HepG2 (cell line): ENCODE measurements around the gene TMED9. TPM values are rescaled to one million over a fixed set of nuclear protein-coding genes. Genes with fewer than 3 reads are reported as not detected.
A peak's percentile ranks its signal among the peaks of the same experiment; 100 is the strongest.

Source experiments
- BCL6 ChIP-seq: IDR thresholded peaks from 2 replicates; pipeline ENCODE4 v1.6.1; 2016; ENCODE audit warnings: missing genetic modification reagents, missing compliant biosample characterization
- GATA4 ChIP-seq: sonication (generic); IDR thresholded peaks from 2 replicates; pipeline ENCODE4 v1.6.1; 2016; ENCODE audit warnings: antibody characterized with exemption, low read depth, borderline replicate concordance
- GPN1 ChIP-seq: sonication (generic); formaldehyde crosslinking; IDR thresholded peaks from 2 replicates; pipeline ENCODE4 v1.5.1; 2020; ENCODE audit warnings: missing genetic modification reagents, borderline replicate concordance
- HES4 ChIP-seq: sonication (generic); formaldehyde crosslinking; IDR thresholded peaks from 2 replicates; pipeline ENCODE4 v1.9.0; 2021; ENCODE audit warnings: mild to moderate bottlenecking, missing genetic modification reagents, borderline replicate concordance
- KLF11 ChIP-seq: IDR thresholded peaks from 2 replicates; pipeline ENCODE4 v1.6.1; 2016; ENCODE audit warnings: missing compliant biosample characterization
- RBM39 ChIP-seq: fragments of 200-400 bp; formaldehyde crosslinking; IDR thresholded peaks from one replicate; pipeline ENCODE4 v1.6.1; 2018; ENCODE audit warnings: antibody characterized with exemption, mild to moderate bottlenecking, low read depth, low read length; ENCODE audit not compliant: poor library complexity, severe bottlenecking
- SETDB1 ChIP-seq: sonication (generic); formaldehyde crosslinking; IDR thresholded peaks from 2 replicates; pipeline ENCODE4 v1.5.1; 2020; ENCODE audit warnings: missing genetic modification reagents, mild to moderate bottlenecking, borderline replicate concordance
- SMARCC2 ChIP-seq: fragments of 450-650 bp; IDR thresholded peaks from 2 replicates; pipeline ENCODE4 v1.6.1; 2017; ENCODE audit warnings: antibody characterized with exemption, mild to moderate bottlenecking
- SMC3 ChIP-seq: IDR thresholded peaks from 2 replicates; pipeline ENCODE4 v1.6.1; 2011; ENCODE audit warnings: low read length, improper control_type of control experiment
- ZBTB1 ChIP-seq: sonication (generic); formaldehyde crosslinking; IDR thresholded peaks from 2 replicates; pipeline ENCODE4 v1.4.0; 2020; ENCODE audit warnings: missing genetic modification reagents, borderline replicate concordance
- ZFP1 ChIP-seq: IDR thresholded peaks from 2 replicates; pipeline ENCODE4 v1.6.1; 2016
- ZNF160 ChIP-seq: sonication (generic); formaldehyde crosslinking; IDR thresholded peaks from 2 replicates; pipeline ENCODE4 v1.8.0; 2022; ENCODE audit warnings: mild to moderate bottlenecking, inconsistent platforms, missing genetic modification reagents
- ZNF652 ChIP-seq: IDR thresholded peaks from 2 replicates; pipeline ENCODE4 v1.6.1; 2016; ENCODE audit warnings: low read depth, borderline replicate concordance
- ZNF775 ChIP-seq: sonication (generic); formaldehyde crosslinking; IDR thresholded peaks from 2 replicates; pipeline ENCODE4 v1.4.0; 2020; ENCODE audit warnings: missing genetic modification reagents, mild to moderate bottlenecking, moderate library complexity, borderline replicate concordance
- polyA plus RNA-seq, 8 experiments: library from polyadenylated mRNA; depleted of rRNA in 3 of 8; stranded (reverse) in 7 of 8; unstranded in 1 of 8; fragments of >200 nt; fragmentation: Illumina TruSeq in 4 of 8; extraction: Trizol in 4 of 8; gene quantifications; 2 replicates each; pipeline versions ENCODE4 v1.2.1 to v1.2.3, GENCODE V29; 2011 to 2016; ENCODE audit warnings: low read depth in 4 of 8, missing spikeins in 1 of 8, mixed read lengths in 1 of 8; ENCODE audit not compliant: insufficient read depth in 1 of 8
- total RNA-seq, 5 experiments: library from RNA; depleted of rRNA; stranded (reverse); fragments of >200 nt; fragmentation: Illumina TruSeq; extraction: Trizol; gene quantifications; 2 replicates each; pipeline ENCODE4 v1.2.3, GENCODE V29; 2016; ENCODE audit warnings: low read depth in 1 of 5
- TF ChIP-seq, protein P1 (sequence below): sonication (generic); formaldehyde crosslinking; IDR thresholded peaks from 2 replicates; pipeline ENCODE4 v1.4.0; 2020; ENCODE audit warnings: mild to moderate bottlenecking, missing genetic modification reagents, borderline replicate concordance
- TF ChIP-seq, protein P2 (sequence below): sonication (generic); formaldehyde crosslinking; IDR thresholded peaks from 2 replicates; pipeline ENCODE4 v1.5.0; 2020; ENCODE audit warnings: missing genetic modification reagents, mild to moderate bottlenecking, borderline replicate concordance
- TF ChIP-seq, protein P3 (sequence below): sonication (generic); formaldehyde crosslinking; IDR thresholded peaks from 2 replicates; pipeline ENCODE4 v1.4.0; 2020; ENCODE audit warnings: missing genetic modification reagents
- TF ChIP-seq, protein P4 (sequence below): fragments of 450-650 bp; IDR thresholded peaks from 2 replicates; pipeline ENCODE4 v1.6.1; 2017; ENCODE audit warnings: mild to moderate bottlenecking

The TMED9 gene
- total and polyA plus RNA-seq, 2 of the 13 experiments (the other 11 are each of a cell fraction or from before 2014, with no cell fraction given), result 161 to 350 TPM

GRCh38 chr5:177599731-177600507 lies 7.9 kb downstream of the TMED9 start, which contains the start of gene B4GALT7 (continued):
- peak; percentile 55; the same call in 1 of the 2 replicates for TF ChIP-seq GATA4
- TF ChIP-seq SETDB1, result no peak
- 0 out of 2 replicates have a peak, but pooled peaks have one; percentile 35 for TF ChIP-seq ZNF775
- peak; percentile 79 for TF ChIP-seq RBM39
- no peak for TF ChIP-seq ZNF652 (CRISPR knock-in tag)
- TF ChIP-seq, protein P1, sequence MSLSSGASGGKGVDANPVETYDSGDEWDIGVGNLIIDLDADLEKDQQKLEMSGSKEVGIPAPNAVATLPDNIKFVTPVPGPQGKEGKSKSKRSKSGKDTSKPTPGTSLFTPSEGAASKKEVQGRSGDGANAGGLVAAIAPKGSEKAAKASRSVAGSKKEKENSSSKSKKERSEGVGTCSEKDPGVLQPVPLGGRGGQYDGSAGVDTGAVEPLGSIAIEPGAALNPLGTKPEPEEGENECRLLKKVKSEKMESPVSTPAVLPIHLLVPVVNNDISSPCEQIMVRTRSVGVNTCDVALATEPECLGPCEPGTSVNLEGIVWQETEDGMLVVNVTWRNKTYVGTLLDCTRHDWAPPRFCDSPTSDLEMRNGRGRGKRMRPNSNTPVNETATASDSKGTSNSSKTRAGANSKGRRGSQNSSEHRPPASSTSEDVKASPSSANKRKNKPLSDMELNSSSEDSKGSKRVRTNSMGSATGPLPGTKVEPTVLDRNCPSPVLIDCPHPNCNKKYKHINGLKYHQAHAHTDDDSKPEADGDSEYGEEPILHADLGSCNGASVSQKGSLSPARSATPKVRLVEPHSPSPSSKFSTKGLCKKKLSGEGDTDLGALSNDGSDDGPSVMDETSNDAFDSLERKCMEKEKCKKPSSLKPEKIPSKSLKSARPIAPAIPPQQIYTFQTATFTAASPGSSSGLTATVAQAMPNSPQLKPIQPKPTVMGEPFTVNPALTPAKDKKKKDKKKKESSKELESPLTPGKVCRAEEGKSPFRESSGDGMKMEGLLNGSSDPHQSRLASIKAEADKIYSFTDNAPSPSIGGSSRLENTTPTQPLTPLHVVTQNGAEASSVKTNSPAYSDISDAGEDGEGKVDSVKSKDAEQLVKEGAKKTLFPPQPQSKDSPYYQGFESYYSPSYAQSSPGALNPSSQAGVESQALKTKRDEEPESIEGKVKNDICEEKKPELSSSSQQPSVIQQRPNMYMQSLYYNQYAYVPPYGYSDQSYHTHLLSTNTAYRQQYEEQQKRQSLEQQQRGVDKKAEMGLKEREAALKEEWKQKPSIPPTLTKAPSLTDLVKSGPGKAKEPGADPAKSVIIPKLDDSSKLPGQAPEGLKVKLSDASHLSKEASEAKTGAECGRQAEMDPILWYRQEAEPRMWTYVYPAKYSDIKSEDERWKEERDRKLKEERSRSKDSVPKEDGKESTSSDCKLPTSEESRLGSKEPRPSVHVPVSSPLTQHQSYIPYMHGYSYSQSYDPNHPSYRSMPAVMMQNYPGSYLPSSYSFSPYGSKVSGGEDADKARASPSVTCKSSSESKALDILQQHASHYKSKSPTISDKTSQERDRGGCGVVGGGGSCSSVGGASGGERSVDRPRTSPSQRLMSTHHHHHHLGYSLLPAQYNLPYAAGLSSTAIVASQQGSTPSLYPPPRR (CRISPR knock-in tag), result no peak
- TF ChIP-seq KLF11 (CRISPR knock-in tag), result no peak
- TF ChIP-seq HES4 (CRISPR knock-in tag), result peak; percentile 81
- TF ChIP-seq ZBTB1 (CRISPR knock-in tag), result no peak
- TF ChIP-seq SMARCC2, result no peak
- no peak for TF ChIP-seq SMC3
- no peak for TF ChIP-seq BCL6
- TF ChIP-seq, protein P2, sequence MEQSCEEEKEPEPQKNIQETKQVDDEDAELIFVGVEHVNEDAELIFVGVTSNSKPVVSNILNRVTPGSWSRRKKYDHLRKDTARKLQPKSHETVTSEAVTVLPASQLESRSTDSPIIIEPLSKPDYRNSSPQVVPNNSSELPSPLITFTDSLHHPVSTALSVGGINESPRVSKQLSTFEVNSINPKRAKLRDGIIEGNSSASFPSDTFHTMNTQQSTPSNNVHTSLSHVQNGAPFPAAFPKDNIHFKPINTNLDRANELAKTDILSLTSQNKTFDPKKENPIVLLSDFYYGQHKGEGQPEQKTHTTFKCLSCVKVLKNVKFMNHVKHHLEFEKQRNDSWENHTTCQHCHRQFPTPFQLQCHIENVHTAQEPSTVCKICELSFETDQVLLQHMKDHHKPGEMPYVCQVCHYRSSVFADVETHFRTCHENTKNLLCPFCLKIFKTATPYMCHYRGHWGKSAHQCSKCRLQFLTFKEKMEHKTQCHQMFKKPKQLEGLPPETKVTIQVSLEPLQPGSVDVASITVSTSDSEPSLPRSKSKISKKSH (CRISPR knock-in tag), result no peak; the same call in 1 of the 2 replicates
- TF ChIP-seq ZFP1, result no peak
- TF ChIP-seq ZNF160, result no peak
- TF ChIP-seq, protein P3, sequence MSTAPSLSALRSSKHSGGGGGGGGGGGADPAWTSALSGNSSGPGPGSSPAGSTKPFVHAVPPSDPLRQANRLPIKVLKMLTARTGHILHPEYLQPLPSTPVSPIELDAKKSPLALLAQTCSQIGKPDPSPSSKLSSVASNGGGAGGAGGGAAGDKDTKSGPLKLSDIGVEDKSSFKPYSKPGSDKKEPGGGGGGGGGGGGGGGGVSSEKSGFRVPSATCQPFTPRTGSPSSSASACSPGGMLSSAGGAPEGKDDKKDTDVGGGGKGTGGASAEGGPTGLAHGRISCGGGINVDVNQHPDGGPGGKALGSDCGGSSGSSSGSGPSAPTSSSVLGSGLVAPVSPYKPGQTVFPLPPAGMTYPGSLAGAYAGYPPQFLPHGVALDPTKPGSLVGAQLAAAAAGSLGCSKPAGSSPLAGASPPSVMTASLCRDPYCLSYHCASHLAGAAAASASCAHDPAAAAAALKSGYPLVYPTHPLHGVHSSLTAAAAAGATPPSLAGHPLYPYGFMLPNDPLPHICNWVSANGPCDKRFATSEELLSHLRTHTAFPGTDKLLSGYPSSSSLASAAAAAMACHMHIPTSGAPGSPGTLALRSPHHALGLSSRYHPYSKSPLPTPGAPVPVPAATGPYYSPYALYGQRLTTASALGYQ, result 0 out of 2 replicates have a peak, but pooled peaks have one; percentile 58
- no peak for TF ChIP-seq GPN1 (CRISPR knock-in tag)
- TF ChIP-seq, protein P4, sequence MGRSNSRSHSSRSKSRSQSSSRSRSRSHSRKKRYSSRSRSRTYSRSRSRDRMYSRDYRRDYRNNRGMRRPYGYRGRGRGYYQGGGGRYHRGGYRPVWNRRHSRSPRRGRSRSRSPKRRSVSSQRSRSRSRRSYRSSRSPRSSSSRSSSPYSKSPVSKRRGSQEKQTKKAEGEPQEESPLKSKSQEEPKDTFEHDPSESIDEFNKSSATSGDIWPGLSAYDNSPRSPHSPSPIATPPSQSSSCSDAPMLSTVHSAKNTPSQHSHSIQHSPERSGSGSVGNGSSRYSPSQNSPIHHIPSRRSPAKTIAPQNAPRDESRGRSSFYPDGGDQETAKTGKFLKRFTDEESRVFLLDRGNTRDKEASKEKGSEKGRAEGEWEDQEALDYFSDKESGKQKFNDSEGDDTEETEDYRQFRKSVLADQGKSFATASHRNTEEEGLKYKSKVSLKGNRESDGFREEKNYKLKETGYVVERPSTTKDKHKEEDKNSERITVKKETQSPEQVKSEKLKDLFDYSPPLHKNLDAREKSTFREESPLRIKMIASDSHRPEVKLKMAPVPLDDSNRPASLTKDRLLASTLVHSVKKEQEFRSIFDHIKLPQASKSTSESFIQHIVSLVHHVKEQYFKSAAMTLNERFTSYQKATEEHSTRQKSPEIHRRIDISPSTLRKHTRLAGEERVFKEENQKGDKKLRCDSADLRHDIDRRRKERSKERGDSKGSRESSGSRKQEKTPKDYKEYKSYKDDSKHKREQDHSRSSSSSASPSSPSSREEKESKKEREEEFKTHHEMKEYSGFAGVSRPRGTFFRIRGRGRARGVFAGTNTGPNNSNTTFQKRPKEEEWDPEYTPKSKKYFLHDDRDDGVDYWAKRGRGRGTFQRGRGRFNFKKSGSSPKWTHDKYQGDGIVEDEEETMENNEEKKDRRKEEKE, result no peak
